Measurements from ENCODE around the gene PGC. TPM values are rescaled to one million over a fixed set of nuclear protein-coding genes. Genes with fewer than 3 reads are reported as not detected.

The PGC gene
- polyA plus RNA-seq, 3 donors = not detected

- 81% methylated on average over 7 of the region's 14 CpGs for WGBS (ENCODE audit: insufficient coverage)
- Mint-ChIP-seq H3K27me3 (ENCODE audit: low read depth in 3 of 3) (peaks cover 0 to 2% (median 0%) of the 10 kb centered on the region in 3 donors), H3K36me3 (peaks cover 27 to 67% of the 10 kb centered on the region in 2 donors), H3K4me3 (peak overlapping the region in 1 of 2 donors; percentile 51), H3K9me3 (no peaks in the 10 kb centered on the region), H3K27ac (peak overlapping the region in 4 of 7 donors; percentile 62 to 82 (median 78)), H3K4me1 (peaks cover 76% of the 10 kb centered on the region)
- Histone ChIP-seq H3K27me3 (ENCODE audit: control insufficient read depth in 2 of 2, insufficient read depth in 2 of 2, low read length in 2 of 2) (no peaks in the 10 kb centered on the region), H3K4me2 (replicated peaks; ENCODE audit: extremely low read depth, low read length, poor library complexity, severe bottlenecking) (peak overlapping the region; percentile 57), H3K9ac (ENCODE audit: insufficient read depth, low read length, poor library complexity, severe bottlenecking) (no peak overlapping the region), H3K4me1 (ENCODE audit: control insufficient read depth in 1 of 2, insufficient read depth in 2 of 2, low read length in 2 of 2) (peaks cover 66 to 71% of the 10 kb centered on the region in 2 donors), H3K4me3 (replicated peaks in 1 of 3; ENCODE audit: low read depth in 2 of 3, low read length in 3 of 3) (no peak overlapping the region), H4K20me1 (ENCODE audit: insufficient read depth, low read length) (peaks cover 100% of the 10 kb centered on the region), H3K27ac (ENCODE audit: low read depth in 1 of 2, low read length in 2 of 2) (peak overlapping the region; percentile 35 to 55), H3K36me3 (replicated peaks in 1 of 2; ENCODE audit: control insufficient read depth in 1 of 2, insufficient read depth in 2 of 2, low read length in 2 of 2) (peaks cover 5 to 32% of the 10 kb centered on the region in 2 donors), H3K9me3 (replicated peaks in 1 of 2; ENCODE audit: control insufficient read depth in 1 of 2, insufficient read depth in 1 of 2, low read length in 2 of 2) (no peaks in the 10 kb centered on the region), H3K79me2 (ENCODE audit: insufficient read depth, low read length) (peaks cover 98% of the 10 kb centered on the region), H2AFZ (ENCODE audit: insufficient read depth, low read depth, low read length, poor library complexity, severe bottlenecking) (no peak overlapping the region)
- TF ChIP-seq CTCF (IDR thresholded peaks at IDR 0.05) = no peak
- DNase-seq = peak in 2 of 3 donors; percentile 36 to 37
- intact Hi-C loops (cut with micrococcal nuclease) = no loop called here
Measured at GRCh38 chr6:41713650-41714291, 33.4 kb downstream of the PGC start.

GRCh38 chr6:41713159-41713649 lies 34.0 kb downstream of the PGC start:
- Mint-ChIP-seq H3K36me3 (peaks cover 27 to 65% of the 10 kb centered on the region in 2 donors), H3K4me3 (peak overlapping the region; percentile 17 to 51), H3K27ac (peak overlapping the region; percentile 45 to 82 (median 77)), H3K9me3 (no peaks in the 10 kb centered on the region), H3K27me3 (ENCODE audit: low read depth in 3 of 3) (peaks cover 0 to 2% (median 0%) of the 10 kb centered on the region in 3 donors), H3K4me1 (peaks cover 76% of the 10 kb centered on the region)
- peaks cover 66 to 71% of the 10 kb centered on the region in 2 donors for H3K4me1 ChIP-seq (ENCODE audit: control insufficient read depth in 1 of 2, insufficient read depth in 2 of 2, low read length in 2 of 2)
- no peak for TF ChIP-seq CTCF (IDR thresholded peaks at IDR 0.05)
- peak overlapping the region in 1 of 3 experiments; percentile 31 for H3K4me3 ChIP-seq (replicated peaks in 1 of 3; ENCODE audit: low read depth in 2 of 3, low read length in 3 of 3)
- H3K36me3 ChIP-seq (replicated peaks in 1 of 2; ENCODE audit: control insufficient read depth in 1 of 2, insufficient read depth in 2 of 2, low read length in 2 of 2) = peaks cover 5 to 32% of the 10 kb centered on the region in 2 donors
- H3K27me3 ChIP-seq (ENCODE audit: control insufficient read depth in 2 of 2, insufficient read depth in 2 of 2, low read length in 2 of 2) = no peaks in the 10 kb centered on the region
- peak overlapping the region; percentile 35 to 55 for H3K27ac ChIP-seq (ENCODE audit: low read depth in 1 of 2, low read length in 2 of 2)
- peaks cover 96% of the 10 kb centered on the region for H3K79me2 ChIP-seq (ENCODE audit: insufficient read depth, low read length)
- peak overlapping the region; percentile 57 for H3K4me2 ChIP-seq (replicated peaks; ENCODE audit: extremely low read depth, low read length, poor library complexity, severe bottlenecking)
- peaks cover 100% of the 10 kb centered on the region for H4K20me1 ChIP-seq (ENCODE audit: insufficient read depth, low read length)
- DNase-seq = peak in 2 of 3 donors; percentile 49 to 58
- no peak overlapping the region for H3K9ac ChIP-seq (ENCODE audit: insufficient read depth, low read length, poor library complexity, severe bottlenecking)
- intact Hi-C loops (cut with micrococcal nuclease) = no loop called here
- no peaks in the 10 kb centered on the region for H3K9me3 ChIP-seq (replicated peaks in 1 of 2; ENCODE audit: control insufficient read depth in 1 of 2, insufficient read depth in 1 of 2, low read length in 2 of 2)
- WGBS (ENCODE audit: insufficient coverage) = 52% methylated on average over 8 of the region's 9 CpGs
- no peak overlapping the region for H2AFZ ChIP-seq (ENCODE audit: insufficient read depth, low read depth, low read length, poor library complexity, severe bottlenecking)

Data from CD14-positive monocyte (primary cell).